ENCODE measurements around the gene PPP1R15B. TPM values are rescaled to one million over a fixed set of nuclear protein-coding genes. Genes with fewer than 3 reads are reported as not detected.

Gene PPP1R15B
- total RNA-seq, 4 donors from 2014 or later: 42.8 to 56.4 (median 51.4) TPM

- WGBS: 53% methylated on average over 7 of the region's 11 CpGs
These were observed 34.9 kb upstream of the PPP1R15B start for GRCh38 chr1:204446413-204447111.

GRCh38 chr1:204445860-204446412, 34.3 kb upstream of the PPP1R15B start:
- H3K4me3 ChIP-seq: no peak overlapping the region
- TF ChIP-seq POLR2AphosphoS5 (IDR thresholded peaks at IDR 0.05) (no peak), CTCF (IDR thresholded peaks at IDR 0.05) (peak in 1 of 3 experiments; percentile 7)
- H3K36me3 ChIP-seq: peaks cover 12 to 87% (median 76%) of the 10 kb centered on the region in 4 donors
- intact Hi-C loops (cut with DNase I): loop anchor here (2.0 kb wide), 2 partner anchors 49 to 57 kb away; partner anchors contain the start of gene PIK3C2B
- H3K27ac ChIP-seq (replicated peaks in 1 of 4): no peak overlapping the region
- no peaks in the 10 kb centered on the region for H3K9me3 ChIP-seq
- no peak for DNase-seq (ENCODE audit: extremely low spot score)
- H3K4me1 ChIP-seq: peaks cover 18 to 44% (median 21%) of the 10 kb centered on the region in 4 donors
- no peaks in the 10 kb centered on the region for H3K27me3 ChIP-seq
- WGBS: 31% methylated on average over 9 of the region's 11 CpGs

More at GRCh38 chr1:204446413-204447111, 34.9 kb upstream of the PPP1R15B start:
- intact Hi-C loops (cut with DNase I): loop anchor here (2.0 kb wide), 2 partner anchors 48 to 56 kb away; partner anchors contain the start of gene PIK3C2B
- H3K4me1 ChIP-seq: peaks cover 20 to 50% (median 25%) of the 10 kb centered on the region in 4 donors
- TF ChIP-seq EP300 (IDR thresholded peaks at IDR 0.05): no peak
- no peak for TF ChIP-seq POLR2A (IDR thresholded peaks at IDR 0.05; ENCODE audit: low read depth)
- peak; percentile 83 to 86 (median 85) for TF ChIP-seq CTCF (IDR thresholded peaks at IDR 0.05)
- TF ChIP-seq POLR2AphosphoS5 (IDR thresholded peaks at IDR 0.05): no peak
- peaks cover 12 to 87% (median 71%) of the 10 kb centered on the region in 4 donors for H3K36me3 ChIP-seq
- DNase-seq (ENCODE audit: extremely low spot score): peak; percentile 93
- H3K27ac ChIP-seq (replicated peaks in 1 of 4): peak overlapping the region; percentile 4 to 55 (median 29)
- H3K27me3 ChIP-seq: no peaks in the 10 kb centered on the region
- H3K4me3 ChIP-seq: no peak overlapping the region
- no peaks in the 10 kb centered on the region for H3K9me3 ChIP-seq

- Histone ChIP-seq H3K4me1 (peaks cover 31 to 36% (median 33%) of the 10 kb centered on the region in 4 donors), H3K4me3 (no peak overlapping the region), H3K27ac (replicated peaks in 1 of 4) (no peak overlapping the region), H3K36me3 (peaks cover 12 to 87% (median 67%) of the 10 kb centered on the region in 4 donors), H3K9me3 (no peaks in the 10 kb centered on the region), H3K27me3 (no peaks in the 10 kb centered on the region)
- DNase-seq (ENCODE audit: extremely low spot score): no peak
- 93% methylated on average over 9 of the region's 11 CpGs for WGBS
- no peak for TF ChIP-seq POLR2A (IDR thresholded peaks at IDR 0.05; ENCODE audit: low read depth)
- TF ChIP-seq EP300 (IDR thresholded peaks at IDR 0.05): no peak
- no peak for TF ChIP-seq POLR2AphosphoS5 (IDR thresholded peaks at IDR 0.05)
- TF ChIP-seq CTCF (IDR thresholded peaks at IDR 0.05): no peak
- intact Hi-C loops (cut with DNase I): no loop called here
These were observed 32.4 kb upstream of the PPP1R15B start for GRCh38 chr1:204443871-204444581.

GRCh38 chr1:204443260-204443619, 31.6 kb upstream of the PPP1R15B start:
- H3K36me3 ChIP-seq: peaks cover 12 to 91% (median 63%) of the 10 kb centered on the region in 4 donors
- H3K4me1 ChIP-seq: peaks cover 36 to 44% (median 40%) of the 10 kb centered on the region in 4 donors

More at GRCh38 chr1:204443260-204443619, 31.6 kb upstream of the PPP1R15B start:
- Histone ChIP-seq H3K9me3 (no peaks in the 10 kb centered on the region), H3K27ac (replicated peaks in 1 of 4) (peak overlapping the region in 2 of 4 donors; percentile 8 to 78), H3K27me3 (no peaks in the 10 kb centered on the region), H3K4me3 (no peak overlapping the region)
- TF ChIP-seq POLR2A (IDR thresholded peaks at IDR 0.05; ENCODE audit: low read depth): no peak
- WGBS: 87% methylated on average over 8 of the region's 8 CpGs
- DNase-seq (ENCODE audit: extremely low spot score): no peak
- intact Hi-C loops (cut with DNase I): no loop called here

Data from esophagus muscularis mucosa (tissue), 4 donors.